OCI-LY3 (cell line): ENCODE measurements around the gene PDE4A.

ENCODE experiments used
- EZH2phosphoT487 ChIP-seq: fragments of 200-600 bp; shearing (Covaris generic); IDR thresholded peaks from 2 replicates; pipeline ENCODE4 v1.6.1; 2018; ENCODE audit warnings: antibody characterized with exemption, mixed run types, low read depth
- TF ChIP-seq, protein P1 (sequence below): fragments of 200-600, 300-600 bp; sonication (generic); IDR thresholded peaks from 2 replicates; pipeline ENCODE4 v1.5.1; 2014; ENCODE audit warnings: antibody characterized with exemption, low read length, low read depth

DNA sequence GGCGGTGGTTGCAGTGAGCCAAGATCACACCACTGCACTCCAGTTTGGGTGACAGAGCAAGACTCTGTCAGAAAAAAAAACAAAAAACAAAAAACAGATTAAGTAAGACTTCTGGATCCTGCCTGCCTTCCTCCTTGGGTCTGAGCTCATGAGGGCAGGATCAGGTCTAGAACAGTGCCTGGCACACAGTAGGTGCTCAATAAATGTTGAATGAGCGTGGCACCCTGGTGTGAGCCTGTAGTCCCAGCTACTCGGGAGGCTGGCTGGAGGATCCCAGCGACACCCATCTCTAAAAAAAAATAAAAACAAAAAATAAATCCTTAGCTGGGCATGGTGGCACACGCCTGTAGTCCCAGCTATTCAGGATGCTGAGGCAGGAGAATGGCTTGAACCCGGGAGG, 14.1 kb upstream of the PDE4A start:
- TF ChIP-seq, protein P1, sequence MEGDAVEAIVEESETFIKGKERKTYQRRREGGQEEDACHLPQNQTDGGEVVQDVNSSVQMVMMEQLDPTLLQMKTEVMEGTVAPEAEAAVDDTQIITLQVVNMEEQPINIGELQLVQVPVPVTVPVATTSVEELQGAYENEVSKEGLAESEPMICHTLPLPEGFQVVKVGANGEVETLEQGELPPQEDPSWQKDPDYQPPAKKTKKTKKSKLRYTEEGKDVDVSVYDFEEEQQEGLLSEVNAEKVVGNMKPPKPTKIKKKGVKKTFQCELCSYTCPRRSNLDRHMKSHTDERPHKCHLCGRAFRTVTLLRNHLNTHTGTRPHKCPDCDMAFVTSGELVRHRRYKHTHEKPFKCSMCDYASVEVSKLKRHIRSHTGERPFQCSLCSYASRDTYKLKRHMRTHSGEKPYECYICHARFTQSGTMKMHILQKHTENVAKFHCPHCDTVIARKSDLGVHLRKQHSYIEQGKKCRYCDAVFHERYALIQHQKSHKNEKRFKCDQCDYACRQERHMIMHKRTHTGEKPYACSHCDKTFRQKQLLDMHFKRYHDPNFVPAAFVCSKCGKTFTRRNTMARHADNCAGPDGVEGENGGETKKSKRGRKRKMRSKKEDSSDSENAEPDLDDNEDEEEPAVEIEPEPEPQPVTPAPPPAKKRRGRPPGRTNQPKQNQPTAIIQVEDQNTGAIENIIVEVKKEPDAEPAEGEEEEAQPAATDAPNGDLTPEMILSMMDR, result no peak
- TF ChIP-seq EZH2phosphoT487, result no peak
